OCI-LY1 (cell line): ENCODE results near the gene CCL27.

Experiments
- EZH2 ChIP-seq: fragments of 200-600 bp; sonication (generic), shearing (Covaris generic); IDR thresholded peaks from 2 replicates; pipeline ENCODE4 v1.8.0; 2017; ENCODE audit warnings: borderline replicate concordance, mixed run types, mild to moderate bottlenecking, antibody characterized with exemption, low read length, moderate library complexity, mixed read lengths
- TF ChIP-seq, protein P1 (sequence below): fragments of 200-600 bp; sonication (generic), shearing (Covaris generic); IDR thresholded peaks from 2 replicates; pipeline ENCODE4 v1.5.1; 2017; ENCODE audit warnings: mild to moderate bottlenecking, antibody characterized with exemption, low read length, moderate library complexity, mixed read lengths

DNA sequence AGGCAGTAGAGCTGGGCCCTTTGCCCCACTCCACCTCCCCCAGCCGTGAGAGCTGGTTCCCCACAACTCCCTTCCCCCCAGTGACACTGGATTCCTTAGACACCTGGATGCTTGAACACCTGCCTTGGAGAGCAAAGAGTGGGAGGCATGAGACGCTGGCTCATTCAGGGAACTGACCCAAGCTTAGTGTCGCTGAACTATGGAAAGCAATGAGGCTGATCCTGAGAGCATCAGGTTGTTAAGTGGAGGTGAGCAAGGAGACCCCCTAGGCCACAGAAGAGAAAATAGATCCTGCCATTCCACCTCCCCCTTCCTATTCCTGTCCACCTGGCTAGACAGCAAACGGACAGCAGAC lies 26.6 kb upstream of the CCL27 start:
- TF ChIP-seq, protein P1, sequence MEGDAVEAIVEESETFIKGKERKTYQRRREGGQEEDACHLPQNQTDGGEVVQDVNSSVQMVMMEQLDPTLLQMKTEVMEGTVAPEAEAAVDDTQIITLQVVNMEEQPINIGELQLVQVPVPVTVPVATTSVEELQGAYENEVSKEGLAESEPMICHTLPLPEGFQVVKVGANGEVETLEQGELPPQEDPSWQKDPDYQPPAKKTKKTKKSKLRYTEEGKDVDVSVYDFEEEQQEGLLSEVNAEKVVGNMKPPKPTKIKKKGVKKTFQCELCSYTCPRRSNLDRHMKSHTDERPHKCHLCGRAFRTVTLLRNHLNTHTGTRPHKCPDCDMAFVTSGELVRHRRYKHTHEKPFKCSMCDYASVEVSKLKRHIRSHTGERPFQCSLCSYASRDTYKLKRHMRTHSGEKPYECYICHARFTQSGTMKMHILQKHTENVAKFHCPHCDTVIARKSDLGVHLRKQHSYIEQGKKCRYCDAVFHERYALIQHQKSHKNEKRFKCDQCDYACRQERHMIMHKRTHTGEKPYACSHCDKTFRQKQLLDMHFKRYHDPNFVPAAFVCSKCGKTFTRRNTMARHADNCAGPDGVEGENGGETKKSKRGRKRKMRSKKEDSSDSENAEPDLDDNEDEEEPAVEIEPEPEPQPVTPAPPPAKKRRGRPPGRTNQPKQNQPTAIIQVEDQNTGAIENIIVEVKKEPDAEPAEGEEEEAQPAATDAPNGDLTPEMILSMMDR: no peak
- no peak for TF ChIP-seq EZH2
